Measurements from ENCODE around the gene ZMIZ1. TPM values are rescaled to one million over a fixed set of nuclear protein-coding genes. Genes with fewer than 3 reads are reported as not detected.
A peak's percentile ranks its signal among the peaks of the same experiment; 100 is the strongest.

Gene ZMIZ1
- polyA plus RNA-seq, 3 donors = 3.3 to 64.6 (median 8.9) TPM

GRCh38 chr10:79262959-79263746 lies 194.4 kb downstream of the ZMIZ1 start:
- peaks cover 79% of the 10 kb centered on the region for H3K79me2 ChIP-seq (ENCODE audit: insufficient read depth, low read length)
- peaks cover 74% of the 10 kb centered on the region for H3K4me1 Mint-ChIP-seq
- H3K4me1 ChIP-seq (ENCODE audit: control insufficient read depth in 1 of 2, insufficient read depth in 2 of 2, low read length in 2 of 2) = peaks cover 43 to 50% of the 10 kb centered on the region in 2 donors
- peaks cover 16 to 38% of the 10 kb centered on the region in 2 donors for H3K36me3 ChIP-seq (replicated peaks in 1 of 2; ENCODE audit: control insufficient read depth in 1 of 2, insufficient read depth in 2 of 2, low read length in 2 of 2)
- no peak for DNase-seq
- H3K4me2 ChIP-seq (replicated peaks; ENCODE audit: extremely low read depth, low read length, poor library complexity, severe bottlenecking) = no peak overlapping the region
- peaks cover 61 to 78% of the 10 kb centered on the region in 2 donors for H3K36me3 Mint-ChIP-seq
- no peak overlapping the region for H2AFZ ChIP-seq (ENCODE audit: insufficient read depth, low read depth, low read length, poor library complexity, severe bottlenecking)
- peaks cover 0 to 2% (median 1%) of the 10 kb centered on the region in 3 donors for H3K27me3 Mint-ChIP-seq (ENCODE audit: low read depth in 3 of 3)
- intact Hi-C loops (cut with micrococcal nuclease) = loop anchor here in 1 of 2 donors (10.0 kb wide), 1 partner anchor 508 kb away; no protein-coding TSS in a partner anchor
- peak overlapping the region in 1 of 2 donors; percentile 34 for H3K27ac ChIP-seq (ENCODE audit: low read depth in 1 of 2, low read length in 2 of 2)
- peak overlapping the region in 5 of 7 donors; percentile 39 to 99 (median 69) for H3K27ac Mint-ChIP-seq
- H3K27me3 ChIP-seq (ENCODE audit: control insufficient read depth in 2 of 2, insufficient read depth in 2 of 2, low read length in 2 of 2) = no peaks in the 10 kb centered on the region
- H3K9me3 Mint-ChIP-seq = no peaks in the 10 kb centered on the region
- WGBS (ENCODE audit: insufficient coverage) = 76% methylated on average over 14 of the region's 18 CpGs
- no peak overlapping the region for H3K9ac ChIP-seq (ENCODE audit: insufficient read depth, low read length, poor library complexity, severe bottlenecking)
- H3K9me3 ChIP-seq (replicated peaks in 1 of 2; ENCODE audit: control insufficient read depth in 1 of 2, insufficient read depth in 1 of 2, low read length in 2 of 2) = no peaks in the 10 kb centered on the region
- peaks cover 45% of the 10 kb centered on the region for H4K20me1 ChIP-seq (ENCODE audit: insufficient read depth, low read length)
- no peak overlapping the region for H3K4me3 ChIP-seq (replicated peaks in 1 of 3; ENCODE audit: low read depth in 2 of 3, low read length in 3 of 3)
- no peak for TF ChIP-seq CTCF (IDR thresholded peaks at IDR 0.05)
- H3K4me3 Mint-ChIP-seq = no peak overlapping the region

- peaks cover 37% of the 10 kb centered on the region for H4K20me1 ChIP-seq (ENCODE audit: insufficient read depth, low read length)
- H3K79me2 ChIP-seq (ENCODE audit: insufficient read depth, low read length) = peaks cover 77% of the 10 kb centered on the region
- 94% methylated on average over 8 of the region's 10 CpGs for WGBS (ENCODE audit: insufficient coverage)
- Mint-ChIP-seq H3K9me3 (peaks cover 0 to 2% (median 0%) of the 10 kb centered on the region in 7 donors), H3K36me3 (peaks cover 59 to 78% of the 10 kb centered on the region in 2 donors), H3K4me3 (no peak overlapping the region), H3K27me3 (ENCODE audit: low read depth in 3 of 3) (peaks cover 0 to 3% (median 1%) of the 10 kb centered on the region in 3 donors), H3K27ac (peak overlapping the region in 5 of 7 donors; percentile 39 to 100 (median 75)), H3K4me1 (peaks cover 77% of the 10 kb centered on the region)
- no peak overlapping the region for H2AFZ ChIP-seq (ENCODE audit: insufficient read depth, low read depth, low read length, poor library complexity, severe bottlenecking)
- H3K27ac ChIP-seq (ENCODE audit: low read depth in 1 of 2, low read length in 2 of 2) = peak overlapping the region in 1 of 2 donors; percentile 100
- H3K27me3 ChIP-seq (ENCODE audit: control insufficient read depth in 2 of 2, insufficient read depth in 2 of 2, low read length in 2 of 2) = no peaks in the 10 kb centered on the region
- peaks cover 12 to 32% of the 10 kb centered on the region in 2 donors for H3K36me3 ChIP-seq (replicated peaks in 1 of 2; ENCODE audit: control insufficient read depth in 1 of 2, insufficient read depth in 2 of 2, low read length in 2 of 2)
- intact Hi-C loops (cut with micrococcal nuclease) = loop anchor here in 1 of 2 donors (10.0 kb wide), 1 partner anchor 509 kb away; no protein-coding TSS in a partner anchor
- H3K4me2 ChIP-seq (replicated peaks; ENCODE audit: extremely low read depth, low read length, poor library complexity, severe bottlenecking) = no peak overlapping the region
- TF ChIP-seq CTCF (IDR thresholded peaks at IDR 0.05) = no peak
- no peaks in the 10 kb centered on the region for H3K9me3 ChIP-seq (replicated peaks in 1 of 2; ENCODE audit: control insufficient read depth in 1 of 2, insufficient read depth in 1 of 2, low read length in 2 of 2)
- H3K4me1 ChIP-seq (ENCODE audit: control insufficient read depth in 1 of 2, insufficient read depth in 2 of 2, low read length in 2 of 2) = peaks cover 51 to 58% of the 10 kb centered on the region in 2 donors
- H3K9ac ChIP-seq (ENCODE audit: insufficient read depth, low read length, poor library complexity, severe bottlenecking) = no peak overlapping the region
- H3K4me3 ChIP-seq (replicated peaks in 1 of 3; ENCODE audit: low read depth in 2 of 3, low read length in 3 of 3) = no peak overlapping the region
- DNase-seq = no peak
These were observed 195.2 kb downstream of the ZMIZ1 start for GRCh38 chr10:79263939-79264338.
